GM18511 (cell line): Measurements from ENCODE around the gene SLC25A29.

Experiments
- ATAC-seq: cut with Tn5 transposase; IDR thresholded peaks from one replicate; pipeline ENCODE4 v1.9.1; 2021; ENCODE audit warnings: mild to moderate bottlenecking, moderate library complexity; ENCODE audit not compliant: unreplicated experiment

The SLC25A29 gene

DNA sequence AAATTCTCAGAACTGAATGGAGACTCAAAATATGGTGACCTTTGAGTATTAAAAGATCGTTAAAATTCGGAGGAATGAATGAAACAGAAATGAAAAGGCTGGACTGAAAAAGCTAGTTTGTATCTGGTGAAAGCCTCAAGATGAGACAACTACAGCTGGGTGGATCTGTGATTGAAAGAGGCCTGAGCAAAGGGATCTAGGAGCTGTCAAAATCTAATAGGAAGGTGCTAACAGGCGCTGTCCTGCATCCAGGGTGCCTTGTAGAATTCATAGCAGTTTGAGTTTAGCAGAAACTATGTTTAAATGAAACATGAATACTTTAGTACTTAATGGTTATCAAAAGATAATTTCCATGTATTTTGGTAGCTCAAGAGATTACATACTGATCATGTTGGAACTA is 65.0 kb downstream of the SLC25A29 start:
- no peak for ATAC-seq
